ENCODE results near the gene ATL1. TPM values are rescaled to one million over a fixed set of nuclear protein-coding genes. Genes with fewer than 3 reads are reported as not detected.

Gene ATL1
- total and polyA plus RNA-seq, 2 of the 13 experiments (the other 11 are each of a cell fraction or from before 2014, with no cell fraction given), result 0.60 to 0.65 TPM

- TF ChIP-seq PRDM4 (CRISPR knock-in tag; IDR thresholded peaks at IDR 0.05; ENCODE audit: borderline replicate concordance) (no peak), TRAFD1 (CRISPR knock-in tag; IDR thresholded peaks at IDR 0.05; ENCODE audit: borderline replicate concordance) (no peak), MTF1 (CRISPR knock-in tag; IDR thresholded peaks at IDR 0.05) (no peak; the same call in 1 of the 2 replicates), FUBP1 (CRISPR knock-in tag; IDR thresholded peaks at IDR 0.05; ENCODE audit: borderline replicate concordance) (peak; percentile 44; the same call in 1 of the 2 replicates), SRF (IDR thresholded peaks at IDR 0.05; ENCODE audit: low read depth, low read length) (no peak), GMEB1 (CRISPR knock-in tag; IDR thresholded peaks at IDR 0.05; ENCODE audit: borderline replicate concordance) (peak; percentile 79; the same call in 1 of the 2 replicates), HMG20A (CRISPR knock-in tag; IDR thresholded peaks at IDR 0.05; ENCODE audit: borderline replicate concordance) (peak; percentile 21; the same call in 1 of the 2 replicates), ZFP37 (CRISPR knock-in tag; IDR thresholded peaks at IDR 0.05; ENCODE audit: borderline replicate concordance) (no peak; the same call in 1 of the 2 replicates), SUZ12 (IDR thresholded peaks at IDR 0.05; ENCODE audit: low read depth, low read length) (peak; percentile 26; the same call in 1 of the 2 replicates), SOX6 (IDR thresholded peaks at IDR 0.05) (no peak), SOX6 (CRISPR knock-in tag; IDR thresholded peaks at IDR 0.05) (no peak; the same call in 1 of the 2 replicates), SNAPC2 (CRISPR knock-in tag; IDR thresholded peaks at IDR 0.05) (peak; percentile 100), HCFC1 (IDR thresholded peaks at IDR 0.05; ENCODE audit: low read depth, low read length) (no peak; the same call in 1 of the 2 replicates), ZNF484 (CRISPR knock-in tag; IDR thresholded peaks at IDR 0.05; ENCODE audit: borderline replicate concordance, low read depth) (no peak), FOXA3 (CRISPR knock-in tag; IDR thresholded peaks at IDR 0.05) (peak; percentile 51; the same call in 1 of the 2 replicates), ZSCAN5A (CRISPR knock-in tag; IDR thresholded peaks at IDR 0.05; ENCODE audit: borderline replicate concordance) (0 out of 2 replicates have a peak, but pooled peaks have one; percentile 43), ZFP41 (CRISPR knock-in tag; IDR thresholded peaks at IDR 0.05; ENCODE audit: borderline replicate concordance) (no peak), MAZ (IDR thresholded peaks at IDR 0.05; ENCODE audit: borderline replicate concordance, low read depth, low read length) (no peak), MAZ (CRISPR knock-in tag; IDR thresholded peaks at IDR 0.05; ENCODE audit: low read depth) (no peak; the same call in 1 of the 2 replicates)
These were observed 108.3 kb downstream of the ATL1 start, which contains the start of gene SAV1 (continued) for GRCh38 chr14:50667996-50668825.

Data from HepG2 (cell line).